ENCODE data around the gene CHAT.

Gene CHAT

DNA sequence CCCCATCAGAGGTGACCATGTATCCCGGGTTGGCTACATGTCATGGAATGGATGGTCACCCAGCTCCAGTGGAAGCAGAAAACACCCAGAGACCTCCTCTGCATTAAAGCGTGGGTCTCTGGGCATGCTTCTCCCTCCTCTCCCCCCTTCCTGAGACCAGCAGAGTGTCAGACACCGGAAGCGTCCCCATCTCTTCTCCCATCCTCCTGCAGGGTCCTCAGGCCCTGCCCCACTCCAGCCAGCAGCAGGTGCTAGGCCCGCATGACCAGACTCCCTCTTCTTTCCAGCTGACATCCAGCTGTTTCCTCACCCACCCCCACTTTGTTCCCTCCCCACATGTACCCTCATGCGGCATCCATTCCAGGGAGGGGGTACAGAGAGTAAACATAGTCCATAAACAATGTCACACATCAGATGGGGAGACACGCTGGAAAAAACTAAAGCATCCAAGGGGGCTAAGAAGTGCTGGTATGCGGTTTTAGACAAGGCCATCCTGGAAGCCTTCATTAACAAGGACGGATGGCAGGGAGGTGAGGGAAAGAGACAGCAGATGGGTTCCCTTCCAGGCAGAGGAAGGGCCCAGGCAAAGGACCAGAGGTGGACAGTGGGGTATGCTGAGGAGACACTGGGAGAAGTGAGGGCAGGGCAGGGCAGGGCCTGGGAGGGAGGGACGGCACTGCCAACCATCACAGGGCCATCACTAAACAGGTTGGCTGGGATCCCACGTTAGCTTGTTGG lies 16.2 kb upstream of the CHAT start:
- DNase-seq (ENCODE audit: low read depth): no peak

- DNase-seq (ENCODE audit: low read depth): no peak
These were observed 15.5 kb upstream of the CHAT start for GRCh38 chr10:49598164-49598856.

- DNase-seq (ENCODE audit: low read depth): no peak
These were observed 14.9 kb upstream of the CHAT start for GRCh38 chr10:49598986-49599385.

- DNase-seq (ENCODE audit: low read depth): no peak
These were observed 14.3 kb upstream of the CHAT start for GRCh38 chr10:49599546-49599945.

DNA sequence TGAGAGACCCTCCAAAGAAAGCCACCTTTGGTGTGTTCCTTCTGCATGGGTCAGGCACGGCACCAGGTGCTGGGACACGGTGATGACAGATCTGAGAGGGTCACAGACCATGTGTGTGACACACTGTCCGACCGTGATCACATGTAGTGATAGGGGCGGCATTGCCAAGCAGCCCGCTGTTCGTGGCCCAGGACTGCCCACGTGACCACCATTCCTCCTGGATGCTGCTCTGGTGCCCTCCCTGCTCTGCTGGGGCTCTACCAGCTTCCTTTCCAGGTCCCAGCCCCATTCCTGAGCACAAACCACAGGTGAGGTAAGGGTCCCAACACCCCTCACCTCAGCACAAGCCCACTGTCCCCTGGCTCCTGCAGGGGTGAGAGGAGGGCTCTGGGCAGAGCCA lies 13.8 kb upstream of the CHAT start:
- DNase-seq (ENCODE audit: low read depth): no peak

DNA sequence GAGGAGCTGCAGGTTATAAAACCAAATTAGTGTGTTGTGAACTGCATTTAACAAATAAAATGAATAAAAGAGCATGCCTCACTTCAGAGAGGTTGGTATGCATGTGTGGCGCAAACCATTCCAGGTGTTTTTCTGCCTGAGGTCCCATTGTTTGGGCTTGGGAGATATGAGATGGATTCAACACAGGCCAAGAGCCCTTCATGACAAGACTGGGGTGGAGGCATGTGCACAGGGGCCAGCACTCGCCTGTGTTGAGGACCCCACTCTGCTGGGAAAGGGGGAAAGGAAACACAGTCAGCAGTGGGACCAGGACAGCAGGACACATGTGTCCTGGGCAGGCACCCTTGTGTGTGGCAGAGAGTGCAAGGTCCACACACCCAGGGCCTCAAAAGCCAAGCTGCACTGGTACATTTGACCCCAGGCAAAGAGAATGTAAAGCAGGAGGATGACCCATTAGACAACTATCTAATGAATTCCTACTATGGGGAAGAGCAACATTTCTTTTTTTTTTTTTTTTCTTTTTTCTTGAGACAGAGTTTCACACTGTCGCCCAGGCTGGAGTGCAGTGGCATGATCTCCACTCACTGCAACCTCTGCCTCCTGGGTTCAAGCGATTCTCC lies 12.9 kb upstream of the CHAT start:
- no peak for DNase-seq (ENCODE audit: low read depth)

DNA sequence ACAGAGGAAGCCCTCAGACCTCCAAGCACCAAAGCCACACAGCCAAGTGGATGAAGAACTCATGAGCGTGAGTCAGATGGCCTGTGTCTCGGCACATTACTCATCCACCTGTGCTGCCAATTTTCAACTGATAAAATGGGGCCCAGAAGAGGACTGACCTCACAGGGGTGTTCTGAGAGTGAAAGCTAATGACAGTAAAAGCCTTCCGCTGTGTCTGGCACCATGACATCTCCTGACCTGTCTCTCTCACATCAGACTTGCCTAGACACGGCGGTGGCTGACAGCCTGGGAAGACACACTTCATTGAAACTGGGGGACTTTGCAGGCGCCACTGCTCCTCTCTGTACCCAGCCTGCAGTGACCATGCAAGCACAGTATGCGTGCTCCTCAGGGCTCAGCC lies 12.0 kb upstream of the CHAT start:
- no peak for DNase-seq (ENCODE audit: low read depth)

DNA sequence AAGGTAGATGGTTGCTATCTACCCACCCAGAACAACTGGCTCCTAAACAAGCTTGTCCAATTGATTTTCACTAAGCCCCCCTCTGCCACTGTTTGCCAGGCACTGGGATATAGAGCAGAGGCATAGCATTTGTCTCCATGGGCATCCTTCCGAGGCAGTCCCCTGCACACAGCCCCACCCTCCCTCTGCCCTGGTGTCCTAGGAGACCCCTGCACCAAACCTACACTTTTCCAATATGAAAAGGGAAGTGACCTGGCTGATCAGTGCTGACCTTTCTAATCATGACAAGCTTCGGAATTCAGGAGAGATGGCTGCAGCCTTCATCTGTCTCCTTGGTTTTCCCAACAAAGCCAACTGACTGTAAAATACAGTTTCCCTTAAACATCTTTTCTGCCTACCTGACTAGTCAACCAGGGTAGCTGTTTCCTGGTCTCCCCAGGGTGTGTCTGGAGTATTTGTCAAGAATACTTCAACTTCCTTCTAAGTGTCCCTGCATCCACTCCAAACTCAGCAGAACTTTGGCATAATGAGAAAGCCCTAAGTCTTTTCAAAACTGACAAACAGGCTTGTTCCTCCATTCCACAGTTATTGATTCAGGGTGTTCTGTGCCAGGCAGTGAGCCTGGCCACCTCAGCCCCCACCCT lies 11.3 kb upstream of the CHAT start:
- no peak for DNase-seq (ENCODE audit: low read depth)

GRCh38 chr10:49605216-49605938 lies 8.5 kb upstream of the CHAT start:
- DNase-seq (ENCODE audit: low read depth): no peak

DNA sequence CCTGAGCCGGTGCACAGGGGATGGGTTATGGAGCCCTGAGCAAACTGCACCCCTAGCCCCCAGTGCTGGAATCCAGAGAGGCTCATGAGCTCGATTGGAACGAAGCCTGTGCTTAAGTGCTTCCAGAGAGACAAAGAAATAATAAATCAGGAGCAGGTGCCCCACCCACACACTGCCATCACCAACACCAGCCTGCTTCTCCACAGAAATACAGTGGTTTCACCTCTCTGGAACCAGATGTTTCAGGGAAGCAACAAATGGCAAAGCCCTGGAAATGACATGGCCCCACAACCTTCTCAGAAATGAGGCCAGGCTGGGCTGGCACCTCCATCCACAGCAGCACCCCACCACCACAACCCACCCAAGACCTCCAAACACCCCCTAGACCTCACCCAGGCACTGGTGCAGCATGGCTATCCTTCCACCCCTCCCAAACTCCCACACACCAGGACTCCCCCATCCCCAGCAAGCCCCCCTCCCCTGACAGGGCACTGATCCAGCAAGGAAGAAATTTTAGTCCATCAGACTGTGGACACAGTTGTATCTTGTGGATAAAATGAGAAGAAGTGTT lies 7.8 kb upstream of the CHAT start:
- DNase-seq (ENCODE audit: low read depth): no peak

DNA sequence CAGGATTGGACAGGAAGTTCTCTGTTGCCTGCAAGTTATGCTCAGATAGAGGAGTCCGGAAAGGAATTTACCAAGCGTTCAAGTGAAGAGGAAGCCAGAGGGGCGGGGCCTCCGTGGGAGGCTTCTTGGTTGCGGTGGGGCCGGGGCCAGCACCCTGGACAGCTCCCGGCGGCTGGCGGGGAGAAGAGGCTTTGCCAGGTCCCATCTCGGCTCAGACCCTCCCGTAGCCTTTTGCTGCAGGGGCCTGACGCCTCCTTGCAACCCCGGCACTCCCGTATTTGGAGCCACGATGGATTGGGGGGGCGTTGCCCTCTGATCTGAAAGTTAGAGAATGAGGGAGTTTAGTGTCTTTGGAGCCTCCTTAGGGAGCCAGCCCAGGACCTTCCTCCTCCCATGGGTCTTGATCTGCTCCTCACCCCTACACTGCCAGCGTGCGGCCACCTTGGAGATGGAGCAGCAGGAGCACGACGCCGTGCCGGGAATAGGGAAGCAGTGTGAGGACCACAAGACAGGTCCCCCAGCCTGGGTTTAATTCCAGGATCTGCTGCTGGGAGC lies 6.8 kb upstream of the CHAT start:
- DNase-seq (ENCODE audit: low read depth): peak; percentile 30

- DNase-seq (ENCODE audit: low read depth): no peak
These were observed 5.5 kb upstream of the CHAT start for GRCh38 chr10:49608166-49609005.

GRCh38 chr10:49609006-49609282 lies 4.9 kb upstream of the CHAT start:
- DNase-seq (ENCODE audit: low read depth): no peak

- DNase-seq (ENCODE audit: low read depth): no peak
These were observed 4.3 kb upstream of the CHAT start for GRCh38 chr10:49609283-49610113.

- no peak for DNase-seq (ENCODE audit: low read depth)
These were observed 3.8 kb upstream of the CHAT start, which contains the start of gene SLC18A3 for GRCh38 chr10:49610114-49610457. Gene SLC18A3, plus strand, starts transcription at chr10:49610310. Its CDS starts 431 bp downstream, at chr10:49610741.

GRCh38 chr10:49610458-49611165 lies 3.2 kb upstream of the CHAT start:
- DNase-seq (ENCODE audit: low read depth): no peak

- DNase-seq (ENCODE audit: low read depth): no peak
These were observed 2.5 kb upstream of the CHAT start for GRCh38 chr10:49611166-49611815.

DNA sequence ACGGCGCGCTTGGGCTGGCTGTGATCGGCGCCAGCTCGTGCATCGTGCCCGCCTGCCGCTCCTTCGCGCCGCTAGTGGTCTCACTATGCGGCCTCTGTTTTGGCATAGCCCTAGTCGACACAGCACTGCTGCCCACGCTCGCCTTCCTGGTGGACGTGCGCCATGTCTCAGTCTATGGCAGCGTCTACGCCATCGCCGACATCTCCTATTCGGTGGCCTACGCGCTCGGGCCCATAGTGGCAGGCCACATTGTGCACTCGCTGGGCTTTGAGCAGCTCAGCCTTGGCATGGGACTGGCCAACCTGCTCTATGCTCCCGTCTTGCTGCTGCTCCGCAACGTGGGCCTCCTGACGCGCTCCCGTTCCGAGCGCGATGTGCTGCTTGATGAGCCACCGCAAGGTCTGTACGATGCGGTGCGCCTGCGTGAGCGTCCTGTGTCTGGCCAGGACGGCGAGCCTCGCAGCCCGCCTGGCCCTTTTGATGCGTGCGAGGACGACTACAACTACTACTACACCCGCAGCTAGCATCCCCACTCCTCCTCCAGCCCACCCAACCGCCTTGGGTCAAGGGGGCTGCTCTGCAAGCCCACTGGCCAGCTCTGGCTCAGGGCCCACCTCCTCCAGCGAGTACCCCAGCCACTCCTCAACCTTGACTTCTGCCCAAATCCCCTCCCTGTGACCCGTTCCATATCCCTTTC lies 1.9 kb upstream of the CHAT start:
- no peak for DNase-seq (ENCODE audit: low read depth)

All from activated T-helper 9 cell treated with anti-CD3 and anti-CD28 coated beads, Interleukin-2, amount 50 U/mL, for 16 hours (primary cell).